OCI-LY7 (cell line): ENCODE results near the gene NCAM1.

Experiments used
- EZH2phosphoT487 ChIP-seq: fragments of 200-600 bp; sonication (generic); IDR thresholded peaks from 2 replicates; pipeline ENCODE4 v1.6.1; 2018; ENCODE audit warnings: low read depth, borderline replicate concordance, mild to moderate bottlenecking, mixed run types, antibody characterized with exemption, low read length, moderate library complexity, mixed read lengths
- TF ChIP-seq, protein P1 (sequence below): fragments of 200-600 bp; sonication (generic); conservative IDR thresholded peaks from 2 replicates; pipeline ENCODE4 v1.5.1; 2014; ENCODE audit warnings: mild to moderate bottlenecking, antibody characterized with exemption, low read length, moderate library complexity, mixed read lengths

DNA sequence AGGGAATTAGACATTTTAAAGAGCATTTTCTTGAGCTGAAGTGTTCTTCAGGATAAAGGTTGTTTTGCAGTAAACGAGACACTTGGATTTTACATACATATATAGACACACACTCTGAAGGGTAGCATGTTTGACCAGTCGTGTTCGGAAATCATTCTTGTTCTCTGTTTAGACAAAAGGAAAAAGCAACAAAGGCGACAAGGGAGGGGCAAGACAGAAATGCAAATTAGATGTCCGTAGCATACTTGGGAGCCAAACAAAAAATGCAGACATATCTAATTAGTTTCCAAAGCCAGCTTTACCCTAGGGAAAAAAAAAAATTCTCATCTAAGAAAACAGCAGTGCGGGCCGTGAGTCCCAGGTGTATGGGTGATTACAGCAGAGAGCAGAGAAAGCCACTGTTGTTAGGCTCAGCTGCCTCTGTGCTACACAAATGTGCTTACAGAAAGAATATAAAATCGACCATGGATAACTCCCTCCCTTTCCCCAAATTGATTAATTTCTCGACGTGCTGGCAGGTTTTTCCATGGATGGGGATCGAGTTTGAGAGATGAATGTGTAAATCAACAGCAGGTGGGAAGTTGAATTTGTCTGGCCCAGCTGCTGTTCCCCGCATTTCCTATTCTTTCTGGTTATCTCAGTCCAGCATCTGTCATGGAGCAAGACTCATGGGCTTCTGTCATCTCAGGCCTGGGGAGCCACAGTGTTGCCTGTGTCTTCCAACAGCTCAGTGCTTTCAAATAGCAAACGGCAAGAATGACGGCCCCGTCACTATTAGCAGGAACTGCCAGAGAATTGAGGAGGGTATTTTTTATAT lies 176.7 kb downstream of the NCAM1 start:
- TF ChIP-seq, protein P1, sequence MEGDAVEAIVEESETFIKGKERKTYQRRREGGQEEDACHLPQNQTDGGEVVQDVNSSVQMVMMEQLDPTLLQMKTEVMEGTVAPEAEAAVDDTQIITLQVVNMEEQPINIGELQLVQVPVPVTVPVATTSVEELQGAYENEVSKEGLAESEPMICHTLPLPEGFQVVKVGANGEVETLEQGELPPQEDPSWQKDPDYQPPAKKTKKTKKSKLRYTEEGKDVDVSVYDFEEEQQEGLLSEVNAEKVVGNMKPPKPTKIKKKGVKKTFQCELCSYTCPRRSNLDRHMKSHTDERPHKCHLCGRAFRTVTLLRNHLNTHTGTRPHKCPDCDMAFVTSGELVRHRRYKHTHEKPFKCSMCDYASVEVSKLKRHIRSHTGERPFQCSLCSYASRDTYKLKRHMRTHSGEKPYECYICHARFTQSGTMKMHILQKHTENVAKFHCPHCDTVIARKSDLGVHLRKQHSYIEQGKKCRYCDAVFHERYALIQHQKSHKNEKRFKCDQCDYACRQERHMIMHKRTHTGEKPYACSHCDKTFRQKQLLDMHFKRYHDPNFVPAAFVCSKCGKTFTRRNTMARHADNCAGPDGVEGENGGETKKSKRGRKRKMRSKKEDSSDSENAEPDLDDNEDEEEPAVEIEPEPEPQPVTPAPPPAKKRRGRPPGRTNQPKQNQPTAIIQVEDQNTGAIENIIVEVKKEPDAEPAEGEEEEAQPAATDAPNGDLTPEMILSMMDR: no peak
- TF ChIP-seq EZH2phosphoT487: no peak
